ENCODE data around the gene KLHL5.

Gene KLHL5

GRCh38 chr4:39053983-39054382, 8.0 kb upstream of the KLHL5 start:
- no peak overlapping the region for H3K14ac ChIP-seq (ENCODE audit: low read length)
- H4K91ac ChIP-seq (ENCODE audit: low read depth, low read length) = no peak overlapping the region
- no peak overlapping the region for H2BK120ac ChIP-seq (ENCODE audit: insufficient read depth, low read length, poor library complexity)
- H4K12ac ChIP-seq (ENCODE audit: low read depth, low read length) = no peak overlapping the region
- no peak overlapping the region for H3K27ac ChIP-seq (ENCODE audit: low read depth, low read length)
- no peak overlapping the region for H2AFZ ChIP-seq (ENCODE audit: insufficient read depth, low read length, poor library complexity)
- no peak overlapping the region for H2AK5ac ChIP-seq (ENCODE audit: low read length)
- no peaks in the 10 kb centered on the region for H3K79me1 ChIP-seq (ENCODE audit: low read length)
- WGBS (ENCODE audit: extremely low coverage, insufficient coverage, insufficient read length) = no CpG with 5 or more reads among the region's 4 CpGs
- no peaks in the 10 kb centered on the region for H3K27me3 ChIP-seq (ENCODE audit: insufficient read depth, low read length)
- DNase-seq = no peak
- no peaks in the 10 kb centered on the region for H3K36me3 ChIP-seq (ENCODE audit: control insufficient read depth in 1 of 2, insufficient read depth in 2 of 2, low read length in 2 of 2)
- H4K8ac ChIP-seq (ENCODE audit: low read depth, low read length) = no peak overlapping the region
- H3K4me3 ChIP-seq (ENCODE audit: low read depth, low read length) = no peak overlapping the region
- H3K4ac ChIP-seq (ENCODE audit: low read depth, low read length) = no peak overlapping the region
- H3K4me1 ChIP-seq (ENCODE audit: control insufficient read depth in 1 of 2, insufficient read depth in 2 of 2, low read length in 2 of 2) = no peaks in the 10 kb centered on the region
- no peak overlapping the region for H2BK12ac ChIP-seq (ENCODE audit: low read length)
- H3K4me2 ChIP-seq (ENCODE audit: low read length) = no peak overlapping the region
- H3K18ac ChIP-seq (ENCODE audit: low read length) = no peak overlapping the region
- H3K79me2 ChIP-seq (ENCODE audit: control insufficient read depth, insufficient read depth, low read length, poor library complexity) = no peaks in the 10 kb centered on the region
- H3K23ac ChIP-seq (ENCODE audit: low read length) = no peak overlapping the region
- no peak overlapping the region for H3K9ac ChIP-seq (ENCODE audit: low read length)
- no peaks in the 10 kb centered on the region for H3K9me3 ChIP-seq (ENCODE audit: insufficient read depth, low read depth, low read length)
- no peak overlapping the region for H2BK5ac ChIP-seq (ENCODE audit: low read depth, low read length, poor library complexity)

- no peak overlapping the region for H2AK5ac ChIP-seq (ENCODE audit: low read length)
- H3K18ac ChIP-seq (ENCODE audit: low read length) = no peak overlapping the region
- no peaks in the 10 kb centered on the region for H3K4me1 ChIP-seq (ENCODE audit: control insufficient read depth in 1 of 2, insufficient read depth in 2 of 2, low read length in 2 of 2)
- H4K8ac ChIP-seq (ENCODE audit: low read depth, low read length) = no peak overlapping the region
- H3K79me2 ChIP-seq (ENCODE audit: control insufficient read depth, insufficient read depth, low read length, poor library complexity) = no peaks in the 10 kb centered on the region
- no peak overlapping the region for H3K9ac ChIP-seq (ENCODE audit: low read length)
- H3K14ac ChIP-seq (ENCODE audit: low read length) = no peak overlapping the region
- no peak overlapping the region for H2BK12ac ChIP-seq (ENCODE audit: low read length)
- no peak overlapping the region for H4K91ac ChIP-seq (ENCODE audit: low read depth, low read length)
- no peak overlapping the region for H2AFZ ChIP-seq (ENCODE audit: insufficient read depth, low read length, poor library complexity)
- no peaks in the 10 kb centered on the region for H3K27me3 ChIP-seq (ENCODE audit: insufficient read depth, low read length)
- H4K12ac ChIP-seq (ENCODE audit: low read depth, low read length) = no peak overlapping the region
- H3K4me2 ChIP-seq (ENCODE audit: low read length) = no peak overlapping the region
- no peaks in the 10 kb centered on the region for H3K9me3 ChIP-seq (ENCODE audit: insufficient read depth, low read depth, low read length)
- H3K23ac ChIP-seq (ENCODE audit: low read length) = no peak overlapping the region
- no CpG with 5 or more reads among the region's 3 CpGs for WGBS (ENCODE audit: extremely low coverage, insufficient coverage, insufficient read length)
- H2BK120ac ChIP-seq (ENCODE audit: insufficient read depth, low read length, poor library complexity) = no peak overlapping the region
- no peak overlapping the region for H3K4me3 ChIP-seq (ENCODE audit: low read depth, low read length)
- DNase-seq = no peak
- no peak overlapping the region for H3K27ac ChIP-seq (ENCODE audit: low read depth, low read length)
- H3K4ac ChIP-seq (ENCODE audit: low read depth, low read length) = no peak overlapping the region
- no peaks in the 10 kb centered on the region for H3K79me1 ChIP-seq (ENCODE audit: low read length)
- H3K36me3 ChIP-seq (ENCODE audit: control insufficient read depth in 1 of 2, insufficient read depth in 2 of 2, low read length in 2 of 2) = no peaks in the 10 kb centered on the region
- no peak overlapping the region for H2BK5ac ChIP-seq (ENCODE audit: low read depth, low read length, poor library complexity)
These were observed 7.5 kb upstream of the KLHL5 start for GRCh38 chr4:39054497-39054896.

DNA sequence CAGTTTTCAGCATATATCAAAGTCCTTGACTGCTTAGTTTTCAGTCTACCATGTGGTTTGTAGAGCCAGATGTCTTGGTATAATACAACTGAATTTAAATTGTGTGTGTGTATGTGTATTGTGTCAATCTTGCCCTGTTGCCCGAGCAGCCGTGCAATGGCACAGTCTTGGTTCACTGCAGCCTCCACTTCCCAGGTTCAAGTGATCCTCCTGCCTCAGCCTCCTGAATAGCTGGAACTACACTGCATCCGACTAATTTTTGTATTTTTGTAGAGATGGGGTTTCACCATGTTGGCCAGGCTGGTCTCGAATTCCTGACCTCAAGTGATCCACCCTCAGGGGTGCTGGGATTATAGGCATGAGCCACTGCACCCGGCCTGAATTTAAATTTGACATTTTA, 6.0 kb upstream of the KLHL5 start:
- no peak overlapping the region for H2BK12ac ChIP-seq (ENCODE audit: low read length)
- no peak overlapping the region for H3K4me2 ChIP-seq (ENCODE audit: low read length)
- H3K79me1 ChIP-seq (ENCODE audit: low read length) = no peaks in the 10 kb centered on the region
- no peaks in the 10 kb centered on the region for H3K36me3 ChIP-seq (ENCODE audit: control insufficient read depth in 1 of 2, insufficient read depth in 2 of 2, low read length in 2 of 2)
- WGBS (ENCODE audit: extremely low coverage, insufficient coverage, insufficient read length) = no CpG with 5 or more reads among the region's 5 CpGs
- no peak overlapping the region for H3K4me3 ChIP-seq (ENCODE audit: low read depth, low read length)
- no peak overlapping the region for H4K12ac ChIP-seq (ENCODE audit: low read depth, low read length)
- H2BK5ac ChIP-seq (ENCODE audit: low read depth, low read length, poor library complexity) = no peak overlapping the region
- no peak overlapping the region for H2AK5ac ChIP-seq (ENCODE audit: low read length)
- H4K8ac ChIP-seq (ENCODE audit: low read depth, low read length) = no peak overlapping the region
- no peaks in the 10 kb centered on the region for H3K79me2 ChIP-seq (ENCODE audit: control insufficient read depth, insufficient read depth, low read length, poor library complexity)
- no peak overlapping the region for H2BK120ac ChIP-seq (ENCODE audit: insufficient read depth, low read length, poor library complexity)
- H3K4ac ChIP-seq (ENCODE audit: low read depth, low read length) = no peak overlapping the region
- H3K27me3 ChIP-seq (ENCODE audit: insufficient read depth, low read length) = no peaks in the 10 kb centered on the region
- no peak overlapping the region for H3K27ac ChIP-seq (ENCODE audit: low read depth, low read length)
- no peak overlapping the region for H2AFZ ChIP-seq (ENCODE audit: insufficient read depth, low read length, poor library complexity)
- H4K91ac ChIP-seq (ENCODE audit: low read depth, low read length) = no peak overlapping the region
- no peak overlapping the region for H3K14ac ChIP-seq (ENCODE audit: low read length)
- DNase-seq = no peak
- H3K4me1 ChIP-seq (ENCODE audit: control insufficient read depth in 1 of 2, insufficient read depth in 2 of 2, low read length in 2 of 2) = no peaks in the 10 kb centered on the region
- H3K18ac ChIP-seq (ENCODE audit: low read length) = no peak overlapping the region
- no peak overlapping the region for H3K9ac ChIP-seq (ENCODE audit: low read length)
- H3K23ac ChIP-seq (ENCODE audit: low read length) = no peak overlapping the region
- H3K9me3 ChIP-seq (ENCODE audit: insufficient read depth, low read depth, low read length) = no peaks in the 10 kb centered on the region

DNA sequence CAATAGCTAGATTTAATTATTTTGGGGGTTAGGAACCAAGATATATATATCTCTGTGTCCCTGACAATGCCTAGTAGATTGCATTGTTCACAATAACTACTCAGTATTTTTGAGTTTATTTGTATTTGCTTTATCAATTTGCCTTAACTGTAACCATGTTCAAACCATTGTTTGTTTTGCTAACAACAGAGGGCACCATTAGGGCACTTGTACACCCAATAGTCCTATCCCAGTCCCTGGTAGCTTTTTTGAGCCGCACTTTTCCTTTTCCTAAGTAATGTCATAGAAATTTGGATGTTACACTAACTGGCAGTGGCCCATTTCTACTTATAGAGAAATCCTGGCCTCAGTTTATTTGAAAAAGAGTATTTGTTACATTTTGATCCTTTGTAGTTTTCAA, 575 bp upstream of the KLHL5 start:
- no peak overlapping the region for H4K91ac ChIP-seq (ENCODE audit: low read depth, low read length)
- no peak overlapping the region for H3K23ac ChIP-seq (ENCODE audit: low read length)
- no peaks in the 10 kb centered on the region for H3K9me3 ChIP-seq (ENCODE audit: insufficient read depth, low read depth, low read length)
- H3K79me1 ChIP-seq (ENCODE audit: low read length) = no peaks in the 10 kb centered on the region
- H3K27me3 ChIP-seq (ENCODE audit: insufficient read depth, low read length) = no peaks in the 10 kb centered on the region
- H4K12ac ChIP-seq (ENCODE audit: low read depth, low read length) = no peak overlapping the region
- H3K4me3 ChIP-seq (ENCODE audit: low read depth, low read length) = no peak overlapping the region
- H3K27ac ChIP-seq (ENCODE audit: low read depth, low read length) = no peak overlapping the region
- no peak overlapping the region for H3K14ac ChIP-seq (ENCODE audit: low read length)
- H3K4ac ChIP-seq (ENCODE audit: low read depth, low read length) = no peak overlapping the region
- H4K8ac ChIP-seq (ENCODE audit: low read depth, low read length) = no peak overlapping the region
- H3K18ac ChIP-seq (ENCODE audit: low read length) = no peak overlapping the region
- no peak overlapping the region for H2BK12ac ChIP-seq (ENCODE audit: low read length)
- WGBS (ENCODE audit: extremely low coverage, insufficient coverage, insufficient read length) = no CpG with 5 or more reads among the region's 1 CpG
- DNase-seq = no peak
- no peak overlapping the region for H2BK120ac ChIP-seq (ENCODE audit: insufficient read depth, low read length, poor library complexity)
- no peak overlapping the region for H3K9ac ChIP-seq (ENCODE audit: low read length)
- H3K79me2 ChIP-seq (ENCODE audit: control insufficient read depth, insufficient read depth, low read length, poor library complexity) = no peaks in the 10 kb centered on the region
- no peaks in the 10 kb centered on the region for H3K36me3 ChIP-seq (ENCODE audit: control insufficient read depth in 1 of 2, insufficient read depth in 2 of 2, low read length in 2 of 2)
- no peak overlapping the region for H3K4me2 ChIP-seq (ENCODE audit: low read length)
- peaks cover 0 to 5% of the 10 kb centered on the region in 2 experiments for H3K4me1 ChIP-seq (ENCODE audit: control insufficient read depth in 1 of 2, insufficient read depth in 2 of 2, low read length in 2 of 2)
- no peak overlapping the region for H2AK5ac ChIP-seq (ENCODE audit: low read length)
- H2AFZ ChIP-seq (ENCODE audit: insufficient read depth, low read length, poor library complexity) = no peak overlapping the region
- no peak overlapping the region for H2BK5ac ChIP-seq (ENCODE audit: low read depth, low read length, poor library complexity)
